ENCODE results near the gene FAF2. TPM values are rescaled to one million over a fixed set of nuclear protein-coding genes. Genes with fewer than 3 reads are reported as not detected.

Gene FAF2
- total and polyA plus RNA-seq, 10 of the 15 experiments (the other 5 are each of a cell fraction or from before 2014, with no cell fraction given): 19.0 to 45.1 (median 35.6) TPM

DNA sequence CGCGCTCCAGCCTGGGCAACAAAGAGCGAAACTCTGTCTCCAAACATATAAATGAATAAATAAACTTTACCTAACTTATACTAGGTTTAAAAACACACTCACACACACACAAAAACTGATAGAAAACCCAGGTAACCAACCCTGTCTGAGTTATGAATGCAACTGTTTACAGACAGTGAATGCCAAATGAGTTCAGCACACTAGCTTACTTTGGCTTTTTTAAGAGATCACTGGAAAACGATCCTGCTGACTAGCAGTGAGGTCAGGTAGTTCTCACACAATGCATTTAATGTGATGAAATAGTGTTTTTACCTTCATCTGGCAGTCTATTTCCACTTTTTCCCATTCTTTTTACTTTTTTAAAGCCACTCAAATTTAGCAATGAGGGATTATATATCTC, 22.4 kb downstream of the FAF2 start:
- no peaks in the 10 kb centered on the region for H4K20me1 ChIP-seq (ENCODE audit: control insufficient read depth, insufficient read depth)

More for the DNA sequence above, 22.4 kb downstream of the FAF2 start:
- ChIA-PET CTCF (no interaction called here), SMC1A (ENCODE audit: uncharacterized antibody, unreplicated experiment) (no interaction called here), RAD21 (ENCODE audit: unreplicated experiment) (no interaction called here), POLR2A (no interaction called here)
- ATAC-seq: no peak
- Histone ChIP-seq H3K79me2 (ENCODE audit: control insufficient read depth, insufficient read depth, low read length) (no peaks in the 10 kb centered on the region; the same call in 1 of the 2 replicates), H3K4me1 (ENCODE audit: control insufficient read depth, insufficient read depth, low read length) (no peaks in the 10 kb centered on the region), H3K27ac (ENCODE audit: control insufficient read depth, insufficient read depth) (no peak overlapping the region), H3K36me3 (ENCODE audit: control insufficient read depth in 2 of 2, insufficient read depth in 2 of 2, low read length in 1 of 2) (peaks cover 0 to 2% of the 10 kb centered on the region in 2 experiments; a peak in 2 of 4 replicates), H3K4me3 (no peak overlapping the region), H3K9me3 (replicated peaks; ENCODE audit: control insufficient read depth, insufficient read depth, low read length) (no peaks in the 10 kb centered on the region), H3K27me3 (replicated peaks in 1 of 2; ENCODE audit: control insufficient read depth in 2 of 2, insufficient read depth in 2 of 2, low read length in 1 of 2) (no peaks in the 10 kb centered on the region), H3K4me2 (ENCODE audit: control insufficient read depth, insufficient read depth) (no peak overlapping the region), H2AFZ (ENCODE audit: control insufficient read depth, low read depth, low read length) (no peak overlapping the region), H3K9ac (ENCODE audit: control insufficient read depth, insufficient read depth, low read length) (no peak overlapping the region)
- intact Hi-C loops (cut with micrococcal nuclease; ENCODE audit: unreplicated experiment) (no loop called here), in situ Hi-C loops (cut with MboI) (no loop called here)
- TF ChIP-seq LARP7 (IDR thresholded peaks at IDR 0.05) (no peak), MEF2B (IDR thresholded peaks at IDR 0.05; ENCODE audit: partially characterized antibody, poor library complexity, severe bottlenecking) (no peak), JUND (IDR thresholded peaks at IDR 0.05; ENCODE audit: low read depth, low read length) (no peak), CHD1 (IDR thresholded peaks at IDR 0.05; ENCODE audit: low read depth, low read length) (no peak), HCFC1 (IDR thresholded peaks at IDR 0.05; ENCODE audit: low read length) (no peak), GATAD2B (conservative IDR thresholded peaks at IDR 0.05; ENCODE audit: low read depth) (no peak), MYC (IDR thresholded peaks at IDR 0.05; ENCODE audit: insufficient read depth, insufficient read length, insufficient replicate concordance, low read length, severe bottlenecking) (no peak), POLR2A (IDR thresholded peaks at IDR 0.05; ENCODE audit: low read depth, low read length) (no peak), NFYA (IDR thresholded peaks at IDR 0.05; ENCODE audit: borderline replicate concordance, low read depth, low read length) (no peak), SMC3 (IDR thresholded peaks at IDR 0.05; ENCODE audit: borderline replicate concordance, low read length) (no peak), NR2C2 (IDR thresholded peaks at IDR 0.05; ENCODE audit: borderline replicate concordance, control insufficient read depth, insufficient read length, low read depth) (no peak), ASH2L (IDR thresholded peaks at IDR 0.05; ENCODE audit: borderline replicate concordance, low read depth) (no peak), RUNX3 (IDR thresholded peaks at IDR 0.05; ENCODE audit: low read length) (no peak), RAD21 (IDR thresholded peaks at IDR 0.05; ENCODE audit: insufficient read depth, low read depth, low read length) (no peak)
- TF ChIP-seq, protein P1, sequence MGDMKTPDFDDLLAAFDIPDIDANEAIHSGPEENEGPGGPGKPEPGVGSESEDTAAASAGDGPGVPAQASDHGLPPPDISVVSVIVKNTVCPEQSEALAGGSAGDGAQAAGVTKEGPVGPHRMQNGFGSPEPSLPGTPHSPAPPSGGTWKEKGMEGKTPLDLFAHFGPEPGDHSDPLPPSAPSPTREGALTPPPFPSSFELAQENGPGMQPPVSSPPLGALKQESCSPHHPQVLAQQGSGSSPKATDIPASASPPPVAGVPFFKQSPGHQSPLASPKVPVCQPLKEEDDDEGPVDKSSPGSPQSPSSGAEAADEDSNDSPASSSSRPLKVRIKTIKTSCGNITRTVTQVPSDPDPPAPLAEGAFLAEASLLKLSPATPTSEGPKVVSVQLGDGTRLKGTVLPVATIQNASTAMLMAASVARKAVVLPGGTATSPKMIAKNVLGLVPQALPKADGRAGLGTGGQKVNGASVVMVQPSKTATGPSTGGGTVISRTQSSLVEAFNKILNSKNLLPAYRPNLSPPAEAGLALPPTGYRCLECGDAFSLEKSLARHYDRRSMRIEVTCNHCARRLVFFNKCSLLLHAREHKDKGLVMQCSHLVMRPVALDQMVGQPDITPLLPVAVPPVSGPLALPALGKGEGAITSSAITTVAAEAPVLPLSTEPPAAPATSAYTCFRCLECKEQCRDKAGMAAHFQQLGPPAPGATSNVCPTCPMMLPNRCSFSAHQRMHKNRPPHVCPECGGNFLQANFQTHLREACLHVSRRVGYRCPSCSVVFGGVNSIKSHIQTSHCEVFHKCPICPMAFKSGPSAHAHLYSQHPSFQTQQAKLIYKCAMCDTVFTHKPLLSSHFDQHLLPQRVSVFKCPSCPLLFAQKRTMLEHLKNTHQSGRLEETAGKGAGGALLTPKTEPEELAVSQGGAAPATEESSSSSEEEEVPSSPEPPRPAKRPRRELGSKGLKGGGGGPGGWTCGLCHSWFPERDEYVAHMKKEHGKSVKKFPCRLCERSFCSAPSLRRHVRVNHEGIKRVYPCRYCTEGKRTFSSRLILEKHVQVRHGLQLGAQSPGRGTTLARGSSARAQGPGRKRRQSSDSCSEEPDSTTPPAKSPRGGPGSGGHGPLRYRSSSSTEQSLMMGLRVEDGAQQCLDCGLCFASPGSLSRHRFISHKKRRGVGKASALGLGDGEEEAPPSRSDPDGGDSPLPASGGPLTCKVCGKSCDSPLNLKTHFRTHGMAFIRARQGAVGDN (IDR thresholded peaks at IDR 0.05): no peak
- TF ChIP-seq, protein P2, sequence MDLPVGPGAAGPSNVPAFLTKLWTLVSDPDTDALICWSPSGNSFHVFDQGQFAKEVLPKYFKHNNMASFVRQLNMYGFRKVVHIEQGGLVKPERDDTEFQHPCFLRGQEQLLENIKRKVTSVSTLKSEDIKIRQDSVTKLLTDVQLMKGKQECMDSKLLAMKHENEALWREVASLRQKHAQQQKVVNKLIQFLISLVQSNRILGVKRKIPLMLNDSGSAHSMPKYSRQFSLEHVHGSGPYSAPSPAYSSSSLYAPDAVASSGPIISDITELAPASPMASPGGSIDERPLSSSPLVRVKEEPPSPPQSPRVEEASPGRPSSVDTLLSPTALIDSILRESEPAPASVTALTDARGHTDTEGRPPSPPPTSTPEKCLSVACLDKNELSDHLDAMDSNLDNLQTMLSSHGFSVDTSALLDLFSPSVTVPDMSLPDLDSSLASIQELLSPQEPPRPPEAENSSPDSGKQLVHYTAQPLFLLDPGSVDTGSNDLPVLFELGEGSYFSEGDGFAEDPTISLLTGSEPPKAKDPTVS (IDR thresholded peaks at IDR 0.05; ENCODE audit: low read depth, low read length): no peak
- TF ChIP-seq, protein P3, sequence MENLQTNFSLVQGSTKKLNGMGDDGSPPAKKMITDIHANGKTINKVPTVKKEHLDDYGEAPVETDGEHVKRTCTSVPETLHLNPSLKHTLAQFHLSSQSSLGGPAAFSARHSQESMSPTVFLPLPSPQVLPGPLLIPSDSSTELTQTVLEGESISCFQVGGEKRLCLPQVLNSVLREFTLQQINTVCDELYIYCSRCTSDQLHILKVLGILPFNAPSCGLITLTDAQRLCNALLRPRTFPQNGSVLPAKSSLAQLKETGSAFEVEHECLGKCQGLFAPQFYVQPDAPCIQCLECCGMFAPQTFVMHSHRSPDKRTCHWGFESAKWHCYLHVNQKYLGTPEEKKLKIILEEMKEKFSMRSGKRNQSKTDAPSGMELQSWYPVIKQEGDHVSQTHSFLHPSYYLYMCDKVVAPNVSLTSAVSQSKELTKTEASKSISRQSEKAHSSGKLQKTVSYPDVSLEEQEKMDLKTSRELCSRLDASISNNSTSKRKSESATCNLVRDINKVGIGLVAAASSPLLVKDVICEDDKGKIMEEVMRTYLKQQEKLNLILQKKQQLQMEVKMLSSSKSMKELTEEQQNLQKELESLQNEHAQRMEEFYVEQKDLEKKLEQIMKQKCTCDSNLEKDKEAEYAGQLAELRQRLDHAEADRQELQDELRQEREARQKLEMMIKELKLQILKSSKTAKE (IDR thresholded peaks at IDR 0.05; ENCODE audit: low read depth, poor library complexity, severe bottlenecking): no peak
- no peak for DNase-seq (ENCODE audit: low read depth, low spot score)
- 81% methylated on average over 4 of the region's 4 CpGs for WGBS (ENCODE audit: insufficient coverage, insufficient replicate concordance, low lambda C conversion rate, missing lambda C conversion rate)
- no peak for FAIRE-seq
- BruUV-seq (replicated peaks): no TSS peak

All from GM12878 (cell line).